22Rv1 (cell line): ENCODE data around the gene PRKCE.

Source experiments
- CTCF ChIP-seq: fragments of 450-650 bp; IDR thresholded peaks from 2 replicates; pipeline ENCODE4 v1.5.1; 2017; ENCODE audit warnings: mild to moderate bottlenecking
- ZFX ChIP-seq: fragments of 450-650 bp; IDR thresholded peaks from 2 replicates; pipeline ENCODE4 v1.6.1; 2017; ENCODE audit warnings: antibody characterized with exemption, borderline replicate concordance

- TF ChIP-seq CTCF (no peak), ZFX (no peak)
Observed at GRCh38 chr2:45696708-45697107, 45.2 kb downstream of the PRKCE start.
